ENCODE measurements around the gene NOLC1.

GRCh38 chr10:102118867-102119266 is 33.3 kb upstream of the NOLC1 start:
- no peak for TF ChIP-seq CTCF (conservative IDR thresholded peaks at IDR 0.05; ENCODE audit: low read depth, low read length)
- no peak for TF ChIP-seq RAD21 (IDR thresholded peaks at IDR 0.05; ENCODE audit: low read length)
- no peak for TF ChIP-seq POLR2A (IDR thresholded peaks at IDR 0.05; ENCODE audit: low read depth, low read length)
- no peak for TF ChIP-seq CHD1 (IDR thresholded peaks at IDR 0.05; ENCODE audit: low read depth, low read length)
- no peak for TF ChIP-seq RFX5 (IDR thresholded peaks at IDR 0.05; ENCODE audit: low read depth, low read length)
- TF ChIP-seq MXI1 (IDR thresholded peaks at IDR 0.05; ENCODE audit: borderline replicate concordance, low read depth, low read length), result no peak
- no peak for TF ChIP-seq MAZ (IDR thresholded peaks at IDR 0.05; ENCODE audit: borderline replicate concordance, low read depth, low read length)
- TF ChIP-seq NFE2L2 (IDR thresholded peaks at IDR 0.05; ENCODE audit: low read depth, low read length), result no peak
- TF ChIP-seq ELK1 (IDR thresholded peaks at IDR 0.05; ENCODE audit: borderline replicate concordance, low read depth, low read length), result no peak
- TF ChIP-seq RCOR1 (IDR thresholded peaks at IDR 0.05; ENCODE audit: insufficient replicate concordance, low read length), result no peak

All from IMR-90 (cell line).